Measurements from ENCODE around the gene LAMA4.

The LAMA4 gene

GRCh38 chr6:112243861-112244827 lies 10.2 kb downstream of the LAMA4 start:
- no peak for DNase-seq (ENCODE audit: low read depth in 2 of 2)

- DNase-seq (ENCODE audit: low read depth in 2 of 2) = no peak
Measured at GRCh38 chr6:112241820-112242429, 12.4 kb downstream of the LAMA4 start.

GRCh38 chr6:112237595-112237994 lies 16.8 kb downstream of the LAMA4 start:
- DNase-seq (ENCODE audit: low read depth in 2 of 2) = no peak

- no peak for DNase-seq (ENCODE audit: low read depth in 2 of 2)
Measured at GRCh38 chr6:112237066-112237465, 17.3 kb downstream of the LAMA4 start.

GRCh38 chr6:112235956-112236355 lies 18.4 kb downstream of the LAMA4 start:
- peak in 1 of 2 donors; percentile 5 for DNase-seq (ENCODE audit: low read depth in 2 of 2)

GRCh38 chr6:112234601-112235000 lies 19.8 kb downstream of the LAMA4 start:
- DNase-seq (ENCODE audit: low read depth in 2 of 2) = no peak

GRCh38 chr6:112233847-112234246 lies 20.5 kb downstream of the LAMA4 start:
- DNase-seq (ENCODE audit: low read depth in 2 of 2) = no peak

DNA sequence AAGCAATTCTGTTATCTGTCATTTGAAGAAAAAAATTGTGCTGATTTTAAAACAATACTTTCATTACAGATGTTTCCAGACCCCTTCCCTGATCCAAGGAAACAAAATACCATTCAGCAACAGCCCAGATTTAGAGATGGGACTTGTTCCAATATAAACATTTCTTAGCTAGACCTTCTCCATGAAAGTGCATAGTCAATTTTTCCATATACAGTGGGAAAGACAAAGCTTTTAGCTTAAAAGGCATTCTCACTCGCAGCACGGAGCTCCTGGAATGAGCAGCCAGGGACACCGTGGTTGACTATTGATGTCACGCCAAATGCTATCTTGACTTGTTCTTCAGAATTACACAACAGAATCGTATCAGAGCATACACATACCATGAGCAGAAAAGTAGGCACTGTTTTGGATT lies 21.5 kb downstream of the LAMA4 start:
- DNase-seq (ENCODE audit: low read depth in 2 of 2) = no peak

DNA sequence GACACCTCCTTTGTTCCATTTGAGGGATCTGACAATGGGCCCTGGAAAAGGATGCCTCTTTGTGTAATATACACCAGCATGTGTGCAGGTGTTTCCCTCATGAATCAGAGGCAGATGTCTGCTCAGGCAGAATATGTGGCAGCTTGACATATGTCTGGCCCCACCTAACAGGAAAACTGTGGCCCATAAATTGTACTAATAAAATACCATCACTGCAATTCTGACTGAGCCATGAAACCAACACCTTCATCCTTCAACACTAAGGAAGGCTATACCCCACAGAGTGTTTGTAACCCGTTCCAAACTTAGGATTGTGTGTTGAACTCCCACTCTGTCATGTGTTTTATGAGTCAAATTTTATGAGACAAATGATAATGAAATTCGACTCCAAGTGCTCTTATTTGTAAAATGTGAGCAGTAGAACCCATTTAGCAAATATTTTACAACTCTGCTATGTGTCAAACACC lies 22.7 kb downstream of the LAMA4 start:
- no peak for DNase-seq (ENCODE audit: low read depth in 2 of 2)

DNA sequence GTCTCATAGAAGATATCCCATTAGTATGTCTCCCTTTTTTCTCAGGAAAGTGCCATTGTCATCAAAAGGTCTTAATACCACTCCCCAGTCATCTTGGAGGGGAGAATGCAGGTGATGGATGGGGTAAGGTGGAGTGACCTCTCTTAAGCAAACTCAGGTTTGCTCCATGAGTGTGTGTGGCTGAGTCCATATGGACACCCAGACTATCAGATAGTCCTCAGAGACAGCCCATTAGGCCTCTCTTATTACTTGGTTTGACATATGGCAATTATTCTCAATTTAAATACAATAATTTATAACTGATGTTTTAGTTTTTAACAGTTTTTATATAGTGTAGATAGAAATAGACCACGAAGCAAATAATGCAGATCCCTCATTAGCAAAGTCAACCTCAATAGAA lies 23.2 kb downstream of the LAMA4 start:
- DNase-seq (ENCODE audit: low read depth in 2 of 2) = no peak

GRCh38 chr6:112228480-112229332 lies 25.7 kb downstream of the LAMA4 start:
- DNase-seq (ENCODE audit: low read depth in 2 of 2) = no peak

DNA sequence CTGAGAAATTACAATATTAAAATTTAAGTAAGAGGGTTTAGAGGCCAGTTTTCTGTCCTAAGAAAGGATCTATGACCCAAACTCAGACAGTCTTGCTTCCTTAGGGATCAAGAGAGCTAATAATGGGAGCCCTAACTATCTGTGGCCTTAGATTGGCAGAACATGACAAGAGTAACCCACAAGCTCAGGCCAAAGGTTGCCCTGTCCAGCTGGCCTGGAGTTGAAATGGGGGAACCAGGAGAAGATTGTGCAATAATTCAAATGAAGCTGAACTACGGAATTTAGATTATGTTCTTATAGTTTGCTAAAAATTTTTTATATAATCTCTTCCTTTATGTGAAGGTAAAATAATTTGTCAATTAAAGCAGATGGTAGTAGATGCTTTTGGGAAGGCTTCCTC lies 26.4 kb downstream of the LAMA4 start:
- no peak for DNase-seq (ENCODE audit: low read depth in 2 of 2)

GRCh38 chr6:112227411-112227810 lies 27.0 kb downstream of the LAMA4 start:
- DNase-seq (ENCODE audit: low read depth in 2 of 2) = no peak

GRCh38 chr6:112225691-112226090 lies 28.7 kb downstream of the LAMA4 start:
- DNase-seq (ENCODE audit: low read depth in 2 of 2) = no peak

GRCh38 chr6:112224088-112224487 lies 30.3 kb downstream of the LAMA4 start:
- no peak for DNase-seq (ENCODE audit: low read depth in 2 of 2)

- no peak for DNase-seq (ENCODE audit: low read depth in 2 of 2)
Measured at GRCh38 chr6:112223070-112223861, 31.1 kb downstream of the LAMA4 start.

GRCh38 chr6:112221981-112222852 lies 32.1 kb downstream of the LAMA4 start:
- no peak for DNase-seq (ENCODE audit: low read depth in 2 of 2)

GRCh38 chr6:112221561-112221960 lies 32.8 kb downstream of the LAMA4 start:
- DNase-seq (ENCODE audit: low read depth in 2 of 2) = no peak

GRCh38 chr6:112218563-112218962 lies 35.8 kb downstream of the LAMA4 start:
- no peak for DNase-seq (ENCODE audit: low read depth in 2 of 2)
